Fibroblast of mammary gland (primary cell): ENCODE measurements around the gene AHSA1.

Experiments
- DNase-seq: peaks from one replicate; pipeline ENCODE4 v3.0.0-alpha.2; 2010; ENCODE audit warnings: low read depth
- H3K4me3 ChIP-seq: 2 replicates; pipeline ENCODE4 v1.5.1; 2011; ENCODE audit warnings: low read depth, mild to moderate bottlenecking, low read length, moderate library complexity; ENCODE audit not compliant: control insufficient read depth
- TF ChIP-seq, protein P1 (sequence below): conservative IDR thresholded peaks from 2 replicates; pipeline ENCODE4 v1.5.1; 2011; ENCODE audit warnings: low read depth, low read length, inconsistent platforms; ENCODE audit not compliant: control insufficient read depth, insufficient read depth

The AHSA1 gene

DNA sequence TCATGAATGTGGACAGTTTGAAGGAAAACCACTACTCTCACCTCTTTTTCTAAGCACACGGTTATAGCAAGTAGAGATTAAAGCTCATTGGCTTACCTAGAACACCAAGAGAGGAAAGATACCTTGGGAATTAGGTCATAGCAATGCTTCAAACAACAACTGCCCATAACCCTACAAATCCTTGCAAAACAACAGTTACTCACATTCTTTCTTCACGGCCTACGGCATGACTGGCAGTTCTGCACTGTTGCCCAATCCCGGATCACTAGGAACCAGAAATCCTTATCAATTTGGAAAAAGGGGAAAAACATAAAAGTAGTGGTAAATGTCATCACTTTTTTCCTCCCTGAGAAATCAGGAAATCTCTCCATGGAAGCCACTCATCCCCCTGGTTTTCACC is 50.4 kb downstream of the AHSA1 start:
- no peak overlapping the region for H3K4me3 ChIP-seq
- TF ChIP-seq, protein P1, sequence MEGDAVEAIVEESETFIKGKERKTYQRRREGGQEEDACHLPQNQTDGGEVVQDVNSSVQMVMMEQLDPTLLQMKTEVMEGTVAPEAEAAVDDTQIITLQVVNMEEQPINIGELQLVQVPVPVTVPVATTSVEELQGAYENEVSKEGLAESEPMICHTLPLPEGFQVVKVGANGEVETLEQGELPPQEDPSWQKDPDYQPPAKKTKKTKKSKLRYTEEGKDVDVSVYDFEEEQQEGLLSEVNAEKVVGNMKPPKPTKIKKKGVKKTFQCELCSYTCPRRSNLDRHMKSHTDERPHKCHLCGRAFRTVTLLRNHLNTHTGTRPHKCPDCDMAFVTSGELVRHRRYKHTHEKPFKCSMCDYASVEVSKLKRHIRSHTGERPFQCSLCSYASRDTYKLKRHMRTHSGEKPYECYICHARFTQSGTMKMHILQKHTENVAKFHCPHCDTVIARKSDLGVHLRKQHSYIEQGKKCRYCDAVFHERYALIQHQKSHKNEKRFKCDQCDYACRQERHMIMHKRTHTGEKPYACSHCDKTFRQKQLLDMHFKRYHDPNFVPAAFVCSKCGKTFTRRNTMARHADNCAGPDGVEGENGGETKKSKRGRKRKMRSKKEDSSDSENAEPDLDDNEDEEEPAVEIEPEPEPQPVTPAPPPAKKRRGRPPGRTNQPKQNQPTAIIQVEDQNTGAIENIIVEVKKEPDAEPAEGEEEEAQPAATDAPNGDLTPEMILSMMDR: no peak
- DNase-seq: peak; percentile 66

DNA sequence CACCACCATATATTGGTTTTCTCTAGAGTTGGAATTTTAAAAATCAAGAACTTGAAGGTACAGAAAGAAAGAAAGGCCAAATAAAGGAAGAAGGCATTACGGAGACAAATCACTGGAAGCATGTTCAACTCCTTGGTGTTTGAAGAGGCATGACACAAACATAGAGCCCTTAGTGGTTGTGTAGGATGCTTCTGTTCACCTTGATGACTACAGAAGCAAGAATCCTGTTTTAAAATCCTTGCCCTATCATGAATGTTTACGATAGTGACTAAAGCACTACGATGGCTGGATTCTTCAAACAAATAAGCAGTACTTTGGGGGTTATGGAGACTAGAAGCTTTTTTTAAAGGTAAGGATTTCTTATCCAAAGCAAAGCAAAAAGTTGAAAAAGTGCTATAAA is 51.0 kb downstream of the AHSA1 start:
- no peak for DNase-seq

DNA sequence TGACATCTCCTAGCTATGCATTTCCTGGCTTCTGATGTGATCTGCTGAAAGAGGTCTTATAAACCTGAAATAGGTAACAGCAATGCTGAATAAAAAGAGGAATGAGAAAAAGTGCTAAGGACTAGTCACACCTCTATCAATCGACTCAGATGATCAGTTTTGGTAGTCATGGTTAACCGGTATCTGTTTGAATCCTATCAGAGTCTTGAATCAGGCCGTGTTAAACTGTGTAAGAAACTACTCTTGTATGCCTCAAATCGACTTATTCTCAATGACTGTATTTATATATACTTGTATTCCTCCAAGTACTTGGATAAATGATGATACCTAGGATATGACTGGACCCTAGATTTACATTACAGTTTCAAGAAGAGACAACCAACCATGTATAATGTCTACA is 51.5 kb downstream of the AHSA1 start:
- no peak for DNase-seq
- TF ChIP-seq, protein P1: no peak
- H3K4me3 ChIP-seq: no peak overlapping the region

More for the DNA sequence above, 51.0 kb downstream of the AHSA1 start:
- TF ChIP-seq, protein P1: no peak
- H3K4me3 ChIP-seq: no peak overlapping the region

DNA sequence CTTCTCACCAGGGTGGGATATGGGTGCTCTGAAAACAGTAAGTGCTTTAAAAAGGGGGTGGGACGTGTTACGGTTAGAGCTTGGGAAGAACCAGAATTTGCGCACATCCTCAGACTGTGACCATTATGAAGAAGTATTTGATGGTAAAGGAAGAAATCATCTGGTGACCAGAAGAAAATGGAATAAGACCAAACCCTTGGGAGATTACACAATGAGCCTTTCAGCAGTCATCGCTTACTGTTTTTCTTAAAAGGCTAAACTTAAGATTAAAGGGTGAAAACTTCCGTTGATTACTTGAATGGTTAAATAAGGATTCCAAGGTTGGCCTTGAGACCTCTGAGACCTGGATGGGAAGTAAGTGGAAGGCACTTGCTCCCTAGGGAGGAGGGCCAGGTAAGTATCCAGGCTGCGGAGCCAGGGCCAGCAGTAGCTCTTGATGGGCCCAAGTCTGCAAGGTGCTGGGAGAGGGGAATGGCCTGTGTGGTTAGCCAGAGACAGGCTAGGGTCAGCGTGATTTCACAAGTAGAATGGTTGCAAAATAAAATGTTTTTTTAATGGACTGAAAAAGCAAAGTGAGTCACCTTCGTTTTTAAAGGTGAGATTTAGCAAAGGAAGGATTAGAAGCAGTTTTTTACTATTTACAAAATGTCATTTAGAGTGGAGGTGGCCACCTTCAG is 53.7 kb downstream of the AHSA1 start:
- TF ChIP-seq, protein P1: no peak
- DNase-seq: no peak
- no peak overlapping the region for H3K4me3 ChIP-seq

DNA sequence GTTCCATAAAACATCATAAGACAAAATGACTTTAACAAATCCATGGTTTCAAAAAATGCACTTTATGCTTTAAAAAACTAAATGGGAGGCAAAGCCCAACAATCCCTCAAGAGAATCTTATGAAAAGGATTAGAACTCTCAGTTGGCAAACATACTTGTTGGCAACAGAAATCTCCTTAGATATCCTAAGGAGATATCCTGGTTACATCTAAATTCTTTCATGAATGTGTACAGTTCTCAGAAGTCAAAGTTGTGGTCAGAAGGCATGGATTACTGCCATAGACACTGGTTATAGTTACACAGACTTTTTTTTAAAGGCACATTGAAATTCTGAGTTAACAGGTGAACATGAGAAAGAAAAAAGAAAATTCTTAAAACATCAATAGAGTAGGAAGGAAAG is 58.2 kb downstream of the AHSA1 start:
- no peak for DNase-seq

More for the DNA sequence above, 58.2 kb downstream of the AHSA1 start:
- no peak overlapping the region for H3K4me3 ChIP-seq
- TF ChIP-seq, protein P1: no peak
